Liver (tissue), 3 donors: ENCODE results near the gene AKAIN1.

Source experiments
- EGR1 ChIP-seq, 2 donors: IDR thresholded peaks; 2 replicates each; pipeline ENCODE4 v1.6.1; 2016 to 2018; ENCODE audit warnings: antibody characterized with exemption in 2 of 2, low read depth in 2 of 2
- SP1 ChIP-seq: IDR thresholded peaks from 2 replicates; pipeline ENCODE4 v1.6.1; 2018; ENCODE audit warnings: antibody characterized with exemption, mild to moderate bottlenecking
- TAF1 ChIP-seq: conservative IDR thresholded peaks from 2 replicates; pipeline ENCODE4 v1.6.1; 2016; ENCODE audit warnings: antibody characterized with exemption, mild to moderate bottlenecking
- YY1 ChIP-seq: IDR thresholded peaks from 2 replicates; pipeline ENCODE4 v1.6.1; 2016; ENCODE audit warnings: antibody characterized with exemption, mild to moderate bottlenecking
- TF ChIP-seq, protein P1 (sequence below): fragments of 150-350 bp; IDR thresholded peaks from 2 replicates; pipeline ENCODE4 v1.5.1; 2017; ENCODE audit warnings: improper control_type of control experiment, low read depth, low read length; ENCODE audit not compliant: missing input control
- TF ChIP-seq, protein P2 (sequence below): IDR thresholded peaks from 2 replicates; pipeline ENCODE4 v1.6.1; 2016; ENCODE audit warnings: antibody characterized with exemption, mild to moderate bottlenecking
- TF ChIP-seq, protein P3 (sequence below): IDR thresholded peaks from 2 replicates; pipeline ENCODE4 v1.6.1; 2016; ENCODE audit warnings: antibody characterized with exemption
- donor health status: healthy.
- donor health status: healthy.

DNA sequence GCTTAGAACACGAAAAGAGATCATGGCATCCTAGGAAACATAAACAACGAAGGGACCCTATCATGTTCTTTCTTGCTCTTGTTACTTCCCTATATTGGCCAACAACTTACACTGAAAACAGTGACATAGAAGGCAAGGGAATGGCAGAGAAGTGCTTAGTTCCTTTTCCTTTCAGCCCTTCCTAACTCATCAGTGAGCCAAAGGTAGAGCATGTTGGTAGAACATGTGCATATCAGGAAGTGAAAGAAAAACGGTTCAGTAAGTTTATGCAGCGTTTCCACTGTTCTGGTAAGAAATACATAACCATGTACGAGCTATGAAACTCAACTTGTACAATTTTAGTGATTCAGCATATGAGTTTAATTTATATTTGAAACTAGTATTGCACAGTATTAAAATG, 21.7 kb downstream of the AKAIN1 start:
- TF ChIP-seq, protein P1, sequence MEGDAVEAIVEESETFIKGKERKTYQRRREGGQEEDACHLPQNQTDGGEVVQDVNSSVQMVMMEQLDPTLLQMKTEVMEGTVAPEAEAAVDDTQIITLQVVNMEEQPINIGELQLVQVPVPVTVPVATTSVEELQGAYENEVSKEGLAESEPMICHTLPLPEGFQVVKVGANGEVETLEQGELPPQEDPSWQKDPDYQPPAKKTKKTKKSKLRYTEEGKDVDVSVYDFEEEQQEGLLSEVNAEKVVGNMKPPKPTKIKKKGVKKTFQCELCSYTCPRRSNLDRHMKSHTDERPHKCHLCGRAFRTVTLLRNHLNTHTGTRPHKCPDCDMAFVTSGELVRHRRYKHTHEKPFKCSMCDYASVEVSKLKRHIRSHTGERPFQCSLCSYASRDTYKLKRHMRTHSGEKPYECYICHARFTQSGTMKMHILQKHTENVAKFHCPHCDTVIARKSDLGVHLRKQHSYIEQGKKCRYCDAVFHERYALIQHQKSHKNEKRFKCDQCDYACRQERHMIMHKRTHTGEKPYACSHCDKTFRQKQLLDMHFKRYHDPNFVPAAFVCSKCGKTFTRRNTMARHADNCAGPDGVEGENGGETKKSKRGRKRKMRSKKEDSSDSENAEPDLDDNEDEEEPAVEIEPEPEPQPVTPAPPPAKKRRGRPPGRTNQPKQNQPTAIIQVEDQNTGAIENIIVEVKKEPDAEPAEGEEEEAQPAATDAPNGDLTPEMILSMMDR, result no peak
- TF ChIP-seq, protein P2, sequence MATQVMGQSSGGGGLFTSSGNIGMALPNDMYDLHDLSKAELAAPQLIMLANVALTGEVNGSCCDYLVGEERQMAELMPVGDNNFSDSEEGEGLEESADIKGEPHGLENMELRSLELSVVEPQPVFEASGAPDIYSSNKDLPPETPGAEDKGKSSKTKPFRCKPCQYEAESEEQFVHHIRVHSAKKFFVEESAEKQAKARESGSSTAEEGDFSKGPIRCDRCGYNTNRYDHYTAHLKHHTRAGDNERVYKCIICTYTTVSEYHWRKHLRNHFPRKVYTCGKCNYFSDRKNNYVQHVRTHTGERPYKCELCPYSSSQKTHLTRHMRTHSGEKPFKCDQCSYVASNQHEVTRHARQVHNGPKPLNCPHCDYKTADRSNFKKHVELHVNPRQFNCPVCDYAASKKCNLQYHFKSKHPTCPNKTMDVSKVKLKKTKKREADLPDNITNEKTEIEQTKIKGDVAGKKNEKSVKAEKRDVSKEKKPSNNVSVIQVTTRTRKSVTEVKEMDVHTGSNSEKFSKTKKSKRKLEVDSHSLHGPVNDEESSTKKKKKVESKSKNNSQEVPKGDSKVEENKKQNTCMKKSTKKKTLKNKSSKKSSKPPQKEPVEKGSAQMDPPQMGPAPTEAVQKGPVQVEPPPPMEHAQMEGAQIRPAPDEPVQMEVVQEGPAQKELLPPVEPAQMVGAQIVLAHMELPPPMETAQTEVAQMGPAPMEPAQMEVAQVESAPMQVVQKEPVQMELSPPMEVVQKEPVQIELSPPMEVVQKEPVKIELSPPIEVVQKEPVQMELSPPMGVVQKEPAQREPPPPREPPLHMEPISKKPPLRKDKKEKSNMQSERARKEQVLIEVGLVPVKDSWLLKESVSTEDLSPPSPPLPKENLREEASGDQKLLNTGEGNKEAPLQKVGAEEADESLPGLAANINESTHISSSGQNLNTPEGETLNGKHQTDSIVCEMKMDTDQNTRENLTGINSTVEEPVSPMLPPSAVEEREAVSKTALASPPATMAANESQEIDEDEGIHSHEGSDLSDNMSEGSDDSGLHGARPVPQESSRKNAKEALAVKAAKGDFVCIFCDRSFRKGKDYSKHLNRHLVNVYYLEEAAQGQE, result no peak
- TF ChIP-seq YY1 (no peak), SP1 (no peak), TAF1 (no peak), EGR1 (IDR thresholded peaks at IDR 0.05; ENCODE audit: low read depth in 2 of 2) (no peak)
- TF ChIP-seq, protein P3, sequence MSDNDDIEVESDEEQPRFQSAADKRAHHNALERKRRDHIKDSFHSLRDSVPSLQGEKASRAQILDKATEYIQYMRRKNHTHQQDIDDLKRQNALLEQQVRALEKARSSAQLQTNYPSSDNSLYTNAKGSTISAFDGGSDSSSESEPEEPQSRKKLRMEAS, result peak; percentile 32
